ENCODE measurements around the gene FUT7. TPM values are rescaled to one million over a fixed set of nuclear protein-coding genes. Genes with fewer than 3 reads are reported as not detected.

Gene FUT7
- total RNA-seq, 1 donor from 2014 or later: 0.20 TPM

- TF ChIP-seq CTCF (IDR thresholded peaks at IDR 0.05; ENCODE audit: partially characterized antibody, unreplicated experiment): no peak
- H3K4me3 Mint-ChIP-seq (ENCODE audit: unreplicated experiment): no peak overlapping the region
- H3K36me3 Mint-ChIP-seq (ENCODE audit: unreplicated experiment): no peaks in the 10 kb centered on the region
- no peak overlapping the region for H3K27ac Mint-ChIP-seq (ENCODE audit: unreplicated experiment)
- H3K27me3 Mint-ChIP-seq (ENCODE audit: unreplicated experiment): peaks cover 18% of the 10 kb centered on the region
- H3K4me1 Mint-ChIP-seq (ENCODE audit: low read depth, unreplicated experiment): peaks cover 4% of the 10 kb centered on the region
- peaks cover 10% of the 10 kb centered on the region for H3K9me3 Mint-ChIP-seq (ENCODE audit: unreplicated experiment)
- DNase-seq: peak; percentile 24
Measured at GRCh38 chr9:136985027-136985602, 46.8 kb downstream of the FUT7 start.

DNA sequence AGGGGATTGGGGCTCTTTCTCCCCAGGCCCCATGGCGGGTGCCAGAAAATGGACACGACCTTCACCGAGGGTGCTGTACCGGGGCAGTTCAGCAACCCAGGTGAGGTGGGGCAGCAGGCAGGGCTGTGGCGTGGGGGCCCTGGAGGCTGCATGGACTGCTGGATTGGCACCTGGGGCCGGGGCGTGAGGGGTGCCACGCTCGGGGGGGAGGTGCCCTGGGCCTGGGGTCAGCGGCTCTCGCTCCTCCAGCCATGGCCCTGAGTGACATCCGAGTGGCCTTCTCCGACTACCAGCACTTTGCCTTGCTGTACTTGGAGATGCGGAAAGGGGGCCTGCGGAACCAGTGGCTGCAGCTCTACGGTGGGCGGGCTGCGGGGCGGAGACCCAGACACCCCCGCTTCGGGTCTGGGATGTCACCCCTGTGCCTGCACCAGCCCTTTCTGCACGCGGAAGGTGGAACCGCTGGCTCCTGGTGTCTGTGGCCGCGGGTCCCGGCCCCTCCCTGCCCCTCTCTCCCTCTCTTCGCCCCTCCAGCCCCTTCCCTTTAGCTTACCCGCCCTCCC lies 47.3 kb downstream of the FUT7 start:
- peaks cover 18% of the 10 kb centered on the region for H3K27me3 Mint-ChIP-seq (ENCODE audit: unreplicated experiment)
- H3K4me3 Mint-ChIP-seq (ENCODE audit: unreplicated experiment): no peak overlapping the region

DNA sequence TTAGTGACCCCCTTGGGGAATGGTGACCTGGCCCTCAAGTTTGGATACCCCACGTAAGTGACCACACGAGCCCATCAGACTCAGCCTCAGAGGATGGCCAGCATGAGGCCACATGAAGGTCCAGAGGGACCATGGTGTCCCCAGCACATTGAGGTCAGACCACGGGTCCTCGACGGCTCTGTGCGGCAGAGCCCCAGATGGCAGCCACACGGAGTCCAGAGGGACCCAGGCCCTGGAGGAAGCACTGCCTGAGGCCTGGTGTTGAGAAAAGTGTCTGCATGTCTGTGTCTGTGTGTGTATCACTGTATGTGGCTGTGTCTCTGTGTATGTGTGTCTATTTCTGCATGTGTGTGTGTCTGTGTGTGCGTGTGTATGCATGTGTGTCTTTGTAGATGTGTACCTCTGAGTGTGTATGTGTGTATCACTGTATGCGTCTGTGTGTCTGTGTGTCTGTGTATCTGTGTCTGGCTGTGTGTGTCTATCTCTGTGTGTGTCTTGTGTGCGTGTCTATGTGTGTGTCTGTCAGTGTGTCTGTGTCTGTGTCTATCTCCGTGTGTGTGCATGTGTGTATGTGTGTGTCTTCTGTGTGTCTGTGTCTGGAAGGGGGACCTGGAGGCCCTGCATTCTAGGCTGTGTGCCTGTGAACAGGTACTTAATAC lies 48.1 kb downstream of the FUT7 start:
- peaks cover 14% of the 10 kb centered on the region for H3K27me3 Mint-ChIP-seq (ENCODE audit: unreplicated experiment)
- H3K9me3 Mint-ChIP-seq (ENCODE audit: unreplicated experiment): peaks cover 10% of the 10 kb centered on the region
- peak overlapping the region; percentile 43 for H3K4me3 Mint-ChIP-seq (ENCODE audit: unreplicated experiment)
- peak; percentile 51 for DNase-seq
- peaks cover 4% of the 10 kb centered on the region for H3K4me1 Mint-ChIP-seq (ENCODE audit: low read depth, unreplicated experiment)
- no peaks in the 10 kb centered on the region for H3K36me3 Mint-ChIP-seq (ENCODE audit: unreplicated experiment)
- H3K27ac Mint-ChIP-seq (ENCODE audit: unreplicated experiment): no peak overlapping the region
- no peak for TF ChIP-seq CTCF (IDR thresholded peaks at IDR 0.05; ENCODE audit: partially characterized antibody, unreplicated experiment)

More for the DNA sequence above, 47.3 kb downstream of the FUT7 start:
- no peak overlapping the region for H3K27ac Mint-ChIP-seq (ENCODE audit: unreplicated experiment)
- DNase-seq: peak; percentile 21
- TF ChIP-seq CTCF (IDR thresholded peaks at IDR 0.05; ENCODE audit: partially characterized antibody, unreplicated experiment): no peak
- peaks cover 4% of the 10 kb centered on the region for H3K4me1 Mint-ChIP-seq (ENCODE audit: low read depth, unreplicated experiment)
- peaks cover 10% of the 10 kb centered on the region for H3K9me3 Mint-ChIP-seq (ENCODE audit: unreplicated experiment)
- no peaks in the 10 kb centered on the region for H3K36me3 Mint-ChIP-seq (ENCODE audit: unreplicated experiment)

- no peak for DNase-seq
- Mint-ChIP-seq H3K9me3 (ENCODE audit: unreplicated experiment) (peaks cover 10% of the 10 kb centered on the region), H3K27ac (ENCODE audit: unreplicated experiment) (no peak overlapping the region), H3K27me3 (ENCODE audit: unreplicated experiment) (peaks cover 14% of the 10 kb centered on the region), H3K4me3 (ENCODE audit: unreplicated experiment) (no peak overlapping the region), H3K36me3 (ENCODE audit: unreplicated experiment) (no peaks in the 10 kb centered on the region), H3K4me1 (ENCODE audit: low read depth, unreplicated experiment) (peaks cover 4% of the 10 kb centered on the region)
- no peak for TF ChIP-seq CTCF (IDR thresholded peaks at IDR 0.05; ENCODE audit: partially characterized antibody, unreplicated experiment)
Measured at GRCh38 chr9:136983167-136983566, 48.7 kb downstream of the FUT7 start.
